SJCRH30 (cell line): ENCODE results near the gene RASAL1. TPM values are rescaled to one million over a fixed set of nuclear protein-coding genes. Genes with fewer than 3 reads are reported as not detected.
"Not testable (repeated sequence)": the region's sequence is repeated elsewhere in the genome, so short reads cannot be mapped to it uniquely, and the experiment has no call there.

Experiments used
- DNase-seq, 2 experiments: peaks; one replicate each; pipeline ENCODE4 v3.0.0-alpha.2; 2015 to 2020
- H3K27ac ChIP-seq: fragments of 250-450 bp; sonication (Bioruptor Pico); 2 replicates; pipeline ENCODE4 v1.5.1; 2020; ENCODE audit warnings: mild to moderate bottlenecking, moderate library complexity
- H3K27me3 ChIP-seq: fragments of 250-450 bp; sonication (Bioruptor Pico); 2 replicates; pipeline ENCODE4 v1.5.1; 2020; ENCODE audit warnings: mild to moderate bottlenecking, moderate library complexity
- H3K36me3 ChIP-seq: fragments of 250-450 bp; sonication (Bioruptor Pico); 2 replicates; pipeline ENCODE4 v1.5.1; 2020; ENCODE audit warnings: mild to moderate bottlenecking, moderate library complexity
- H3K4me1 ChIP-seq: fragments of 250-450 bp; sonication (Bioruptor Pico); 2 replicates; pipeline ENCODE4 v1.5.1; 2020; ENCODE audit warnings: mild to moderate bottlenecking, moderate library complexity
- H3K4me3 ChIP-seq: fragments of 250-450 bp; sonication (Bioruptor Pico); 2 replicates; pipeline ENCODE4 v1.5.1; 2020; ENCODE audit warnings: mild to moderate bottlenecking, moderate library complexity
- H3K9me3 ChIP-seq: fragments of 250-450 bp; sonication (Bioruptor Pico); replicated peaks from 2 replicates; pipeline ENCODE4 v1.5.1; 2020; ENCODE audit warnings: mild to moderate bottlenecking, moderate library complexity
- total RNA-seq: library from RNA; depleted of rRNA; stranded (reverse); fragments of >200 nt; shearing (Covaris generic); gene quantifications from 2 replicates; pipeline ENCODE4 v1.2.3, GENCODE V29; 2014

RASAL1 gene
- total RNA-seq, 1 experiment from 2014 or later, result not detected

- Histone ChIP-seq H3K27me3 (peaks cover under 1% of the 10 kb centered on the region; the same call in 1 of the 2 replicates), H3K27ac (no peak overlapping the region), H3K4me1 (no peaks in the 10 kb centered on the region), H3K4me3 (no peak overlapping the region), H3K9me3 (no peaks in the 10 kb centered on the region), H3K36me3 (no peaks in the 10 kb centered on the region)
- no peak for DNase-seq
These were observed 15.4 kb downstream of the RASAL1 start for GRCh38 chr12:113119980-113120669.

- Histone ChIP-seq H3K27ac (no peak overlapping the region), H3K4me1 (no peaks in the 10 kb centered on the region), H3K9me3 (no peaks in the 10 kb centered on the region), H3K4me3 (no peak overlapping the region), H3K27me3 (peaks cover 2% of the 10 kb centered on the region; the same call in 1 of the 2 replicates), H3K36me3 (no peaks in the 10 kb centered on the region)
- no peak for DNase-seq
These were observed 17.4 kb downstream of the RASAL1 start for GRCh38 chr12:113118142-113118541.

GRCh38 chr12:113117684-113118083 is 17.9 kb downstream of the RASAL1 start:
- not testable (repeated sequence) for H3K9me3 ChIP-seq, H3K36me3 ChIP-seq, H3K4me1 ChIP-seq, DNase-seq, H3K4me3 ChIP-seq, H3K27me3 ChIP-seq, H3K27ac ChIP-seq

- no peaks in the 10 kb centered on the region for H3K36me3 ChIP-seq
- no peaks in the 10 kb centered on the region for H3K4me1 ChIP-seq
- peaks cover 2% of the 10 kb centered on the region; the same call in 1 of the 2 replicates for H3K27me3 ChIP-seq
- no peaks in the 10 kb centered on the region for H3K9me3 ChIP-seq
- no peak overlapping the region for H3K4me3 ChIP-seq
- no peak overlapping the region for H3K27ac ChIP-seq
- DNase-seq, result no peak
These were observed 18.7 kb downstream of the RASAL1 start for GRCh38 chr12:113116875-113117274.

DNA sequence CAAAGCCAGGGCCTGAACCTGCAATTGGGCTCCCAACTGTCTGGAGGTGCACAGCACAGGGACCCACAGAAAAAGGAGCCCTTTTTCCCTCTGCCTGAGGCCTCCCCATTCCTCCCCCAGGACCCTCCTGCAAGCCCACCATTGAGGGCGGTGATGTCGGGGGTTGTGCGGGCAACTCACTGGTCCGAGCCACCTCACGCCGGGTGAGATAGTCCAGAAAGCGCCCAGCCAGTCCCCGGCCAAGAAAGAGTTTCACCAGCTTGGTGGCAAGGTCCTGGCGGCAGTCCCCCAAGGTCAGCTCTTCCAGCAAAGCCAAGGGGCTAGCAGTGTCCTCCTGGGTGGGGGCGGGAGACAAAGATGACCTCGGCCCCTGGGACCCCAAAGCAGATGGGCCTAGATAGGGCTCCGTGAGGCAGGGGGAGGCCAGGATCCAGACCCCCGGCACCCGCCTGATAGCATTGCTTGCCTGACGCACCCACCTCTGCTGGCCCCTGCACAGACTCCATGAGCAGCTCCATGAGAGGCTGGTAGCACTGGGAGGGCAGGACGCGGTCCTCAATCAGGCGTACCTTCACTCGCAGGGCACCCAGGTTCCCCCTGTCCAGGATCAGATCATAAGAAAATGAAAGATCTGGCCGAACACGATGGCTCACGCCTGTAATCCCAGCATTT is 20.0 kb downstream of the RASAL1 start:
- H3K27ac ChIP-seq, result no peak overlapping the region

DNA sequence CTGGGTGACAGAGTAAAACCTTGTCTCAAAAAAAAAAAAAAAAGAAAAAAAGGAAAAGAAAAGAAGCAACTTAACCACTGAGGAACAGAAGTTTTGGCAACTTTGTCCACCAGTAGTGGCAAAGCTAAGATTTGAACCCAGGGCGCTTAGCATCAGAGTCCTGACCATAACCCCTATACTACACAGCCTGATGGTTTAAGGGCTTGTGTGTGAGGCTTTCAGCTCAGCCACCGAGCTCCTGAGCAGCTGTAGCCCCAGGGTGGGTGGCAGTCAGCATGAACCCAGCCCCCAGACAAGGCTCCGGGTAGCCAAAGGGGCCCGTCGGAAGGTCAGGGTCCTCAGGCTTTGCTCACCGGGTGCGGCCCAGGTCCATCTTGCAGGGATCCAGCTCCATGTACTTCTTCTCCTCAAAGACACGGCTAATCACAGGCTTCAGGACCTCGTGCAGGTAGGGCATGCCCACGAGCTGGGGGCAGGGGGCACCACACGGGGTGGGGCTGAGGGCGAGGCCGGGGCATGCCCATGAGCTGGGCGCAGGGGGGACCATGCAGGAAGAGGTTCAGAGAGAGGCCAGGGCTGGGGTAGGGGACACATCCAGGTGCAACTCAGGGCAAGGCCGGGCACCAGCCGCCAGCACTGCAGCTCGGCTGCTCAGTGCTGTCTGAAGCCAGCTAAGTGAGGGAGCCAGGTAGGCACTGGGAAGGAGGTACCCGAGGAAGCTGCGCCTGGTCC is 20.9 kb downstream of the RASAL1 start:
- DNase-seq, result no peak

More for the DNA sequence above, 20.0 kb downstream of the RASAL1 start:
- no peak for DNase-seq
- Histone ChIP-seq H3K4me3 (no peak overlapping the region), H3K27me3 (peaks cover 2% of the 10 kb centered on the region; the same call in 1 of the 2 replicates), H3K9me3 (no peaks in the 10 kb centered on the region), H3K36me3 (no peaks in the 10 kb centered on the region), H3K4me1 (no peaks in the 10 kb centered on the region)

DNA sequence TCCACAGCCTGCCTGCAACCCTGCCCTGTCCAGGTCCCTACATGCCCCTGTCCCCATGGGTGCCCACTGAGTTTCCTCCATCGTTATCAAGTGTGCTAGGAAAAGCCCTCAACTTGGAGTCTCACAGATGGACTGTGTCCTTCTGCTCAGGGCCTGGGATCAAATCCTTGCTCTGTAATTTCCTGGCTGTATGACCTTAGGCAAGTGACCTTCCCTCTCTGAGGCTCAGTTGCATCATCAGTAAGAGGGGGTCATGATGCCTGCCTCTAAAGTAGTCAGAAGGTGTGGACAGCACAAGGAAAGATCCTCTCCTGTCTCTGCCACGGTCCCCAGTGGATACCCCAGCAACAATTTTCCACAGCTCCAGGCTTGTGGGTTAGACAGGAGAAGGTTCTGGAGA is 22.2 kb downstream of the RASAL1 start:
- Histone ChIP-seq H3K9me3 (no peaks in the 10 kb centered on the region), H3K4me1 (no peaks in the 10 kb centered on the region), H3K27me3 (peaks cover 2% of the 10 kb centered on the region; the same call in 1 of the 2 replicates), H3K27ac (no peak overlapping the region), H3K4me3 (no peak overlapping the region), H3K36me3 (no peaks in the 10 kb centered on the region)
- no peak for DNase-seq

More for the DNA sequence above, 20.9 kb downstream of the RASAL1 start:
- H3K4me3 ChIP-seq, result no peak overlapping the region
- H3K27ac ChIP-seq, result no peak overlapping the region
- H3K4me1 ChIP-seq, result no peaks in the 10 kb centered on the region
- H3K36me3 ChIP-seq, result no peaks in the 10 kb centered on the region
- peaks cover 2% of the 10 kb centered on the region; the same call in 1 of the 2 replicates for H3K27me3 ChIP-seq
- H3K9me3 ChIP-seq, result no peaks in the 10 kb centered on the region

DNA sequence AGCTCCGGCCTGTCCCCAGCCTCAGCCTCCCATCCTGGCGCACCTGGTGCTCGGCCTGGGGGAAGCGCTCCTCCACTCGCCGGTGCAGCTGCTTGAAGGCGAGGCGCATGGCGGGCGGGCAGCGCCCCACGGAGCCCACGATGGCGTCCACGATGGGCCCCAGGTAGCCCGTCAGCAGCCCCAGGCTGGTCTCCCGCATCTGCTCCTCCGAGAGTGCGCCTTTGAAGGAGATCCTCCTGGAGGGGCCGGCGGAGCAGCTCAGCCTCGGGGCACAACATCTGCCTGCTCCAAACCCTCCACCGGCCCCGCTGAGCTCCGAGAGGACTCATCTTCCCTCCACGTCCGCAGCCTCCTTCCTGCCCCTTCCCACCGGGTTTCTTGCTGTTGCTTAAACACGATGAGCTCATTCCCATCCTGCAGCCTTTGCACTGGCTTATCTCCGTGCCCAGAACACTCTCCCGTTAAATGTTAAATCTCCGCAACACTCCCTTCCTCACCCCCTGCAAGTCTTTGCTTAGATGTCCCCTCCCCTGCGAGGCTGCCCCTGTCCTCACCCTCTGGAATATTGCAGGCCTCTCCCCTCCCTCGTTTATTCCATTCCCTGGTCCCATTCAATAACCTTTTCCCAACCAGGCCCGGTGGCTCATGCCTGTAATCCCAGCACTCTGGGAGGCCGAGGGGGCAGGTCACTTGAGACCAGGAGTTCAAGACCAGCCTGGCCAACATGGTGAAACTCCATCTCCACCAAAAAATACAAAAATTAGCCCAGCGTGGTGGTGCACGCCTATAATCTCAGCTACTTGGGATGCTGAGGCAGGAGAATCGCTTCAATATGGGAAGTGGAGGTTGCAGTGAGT is 23.3 kb downstream of the RASAL1 start:
- Histone ChIP-seq H3K9me3 (no peaks in the 10 kb centered on the region), H3K27me3 (peaks cover 2% of the 10 kb centered on the region; the same call in 1 of the 2 replicates), H3K27ac (no peak overlapping the region), H3K4me1 (no peaks in the 10 kb centered on the region), H3K4me3 (no peak overlapping the region), H3K36me3 (no peaks in the 10 kb centered on the region)
- no peak for DNase-seq

DNA sequence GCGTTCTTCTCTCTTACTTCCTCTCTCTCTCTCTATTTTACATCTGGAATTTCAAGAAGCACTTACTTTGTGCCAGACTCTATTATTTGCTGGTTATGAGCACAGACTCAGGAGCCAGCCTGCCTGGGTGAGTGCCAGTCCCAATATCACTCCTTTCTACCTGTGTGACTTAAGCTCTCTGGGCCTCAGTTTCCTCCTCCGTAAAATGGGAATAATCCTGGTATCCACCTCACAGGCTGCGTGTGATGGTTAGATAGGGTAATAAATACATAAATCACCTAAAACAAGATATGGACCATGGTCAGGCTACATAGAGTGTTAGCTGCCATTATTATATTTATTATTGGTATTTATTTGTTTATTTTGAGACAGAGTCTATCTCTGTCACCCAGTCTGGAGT is 24.3 kb downstream of the RASAL1 start:
- no peaks in the 10 kb centered on the region for H3K36me3 ChIP-seq
- no peaks in the 10 kb centered on the region for H3K4me1 ChIP-seq
- H3K27ac ChIP-seq, result no peak overlapping the region
- H3K9me3 ChIP-seq, result no peaks in the 10 kb centered on the region
- DNase-seq, result no peak
- H3K4me3 ChIP-seq, result no peak overlapping the region
- peaks cover 2% of the 10 kb centered on the region; the same call in 1 of the 2 replicates for H3K27me3 ChIP-seq

GRCh38 chr12:113109872-113110599 is 25.5 kb downstream of the RASAL1 start:
- H3K36me3 ChIP-seq, result no peaks in the 10 kb centered on the region
- no peaks in the 10 kb centered on the region for H3K9me3 ChIP-seq
- H3K4me3 ChIP-seq, result no peak overlapping the region
- H3K27ac ChIP-seq, result no peak overlapping the region
- no peaks in the 10 kb centered on the region for H3K4me1 ChIP-seq
- peaks cover 1% of the 10 kb centered on the region; the same call in 1 of the 2 replicates for H3K27me3 ChIP-seq
- no peak for DNase-seq

DNA sequence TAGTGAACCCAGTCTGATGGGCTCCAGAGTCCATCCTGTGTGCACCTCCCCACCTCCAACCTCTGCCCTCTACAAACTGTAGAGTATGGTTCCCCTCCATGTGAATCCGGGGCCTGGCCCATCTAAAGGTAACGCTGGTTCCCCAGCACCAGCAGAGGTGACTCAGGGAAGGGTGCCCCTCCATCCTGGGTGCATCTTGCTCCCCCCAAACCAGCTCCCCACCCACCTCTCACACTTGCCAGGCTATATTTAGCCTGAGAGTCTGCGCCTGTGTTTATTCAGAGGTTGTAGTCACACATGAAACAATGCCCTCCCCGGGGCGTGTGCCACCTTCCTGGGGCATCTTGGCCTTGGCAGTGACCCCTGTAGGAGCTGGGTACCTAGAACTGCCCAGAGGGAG is 26.2 kb downstream of the RASAL1 start:
- no peaks in the 10 kb centered on the region for H3K9me3 ChIP-seq
- no peaks in the 10 kb centered on the region for H3K4me1 ChIP-seq
- H3K27ac ChIP-seq, result no peak overlapping the region
- no peak overlapping the region for H3K4me3 ChIP-seq
- H3K36me3 ChIP-seq, result no peaks in the 10 kb centered on the region
- no peaks in the 10 kb centered on the region for H3K27me3 ChIP-seq
- DNase-seq, result no peak

DNA sequence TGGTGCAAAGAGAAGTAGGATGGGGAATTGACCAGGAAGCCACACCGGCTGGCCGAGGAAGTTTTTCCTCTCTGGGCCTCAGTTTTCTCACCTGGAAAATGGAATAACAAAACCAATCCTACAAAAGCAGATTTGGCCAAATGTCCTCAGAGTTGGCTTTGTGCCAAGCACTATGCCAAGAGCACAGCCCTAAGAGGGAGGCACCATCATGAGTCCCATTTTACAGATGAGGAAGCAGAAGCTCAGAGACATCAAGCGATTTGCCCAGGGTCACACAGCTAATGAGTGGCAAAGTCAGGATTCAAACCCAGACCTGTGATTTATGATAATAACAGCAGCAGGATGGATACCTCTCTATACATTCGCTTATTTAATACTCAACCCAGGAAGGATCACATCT is 27.3 kb downstream of the RASAL1 start:
- Histone ChIP-seq H3K9me3 (no peaks in the 10 kb centered on the region), H3K36me3 (no peaks in the 10 kb centered on the region), H3K4me3 (no peak overlapping the region), H3K27ac (no peak overlapping the region), H3K4me1 (no peaks in the 10 kb centered on the region), H3K27me3 (no peaks in the 10 kb centered on the region)
- DNase-seq, result no peak

GRCh38 chr12:113106361-113106760 is 29.2 kb downstream of the RASAL1 start:
- Histone ChIP-seq H3K36me3 (no peaks in the 10 kb centered on the region), H3K4me3 (no peak overlapping the region), H3K27me3 (no peaks in the 10 kb centered on the region), H3K9me3 (no peaks in the 10 kb centered on the region), H3K4me1 (no peaks in the 10 kb centered on the region), H3K27ac (no peak overlapping the region)
- no peak for DNase-seq
